T-cell (primary cell): Measurements from ENCODE around the gene STK11IP. TPM values are rescaled to one million over a fixed set of nuclear protein-coding genes. Genes with fewer than 3 reads are reported as not detected.

Source experiments
- ATAC-seq, 4 experiments: fragments of 200-7000 bp in 3 of 4; fragments of 150-1000 bp in 1 of 4; cut with Tn5 transposase; replicated peaks in 1 of 4; 1 replicate in 3 of 4; 2 replicates in 1 of 4; pipeline ENCODE4 v1.10.0; 2021; ENCODE audit warnings: moderate library complexity in 3 of 4, mild to moderate bottlenecking in 2 of 4, moderate number of reproducible peaks in 1 of 4
- CTCF ChIA-PET, 2 donors: fragments of 300-600 bp; sonication (Branson Sonifier 250); formaldehyde crosslinking; loops; one replicate each; lab custom pipeline; 2022; ENCODE audit warnings: antibody characterized with exemption in 2 of 2; lab: Charles Lee
- POLR2A ChIA-PET, 2 donors: fragments of 300-600 bp; sonication (Branson Sonifier 250); formaldehyde crosslinking; loops; one replicate each; lab custom pipeline; 2022; ENCODE audit warnings: antibody characterized with exemption in 2 of 2; lab: Charles Lee
- DNase-seq, 35 experiments: peaks; one replicate each; pipeline versions ENCODE4 v3.0.0 to v3.0.0-alpha.2; 2013 to 2023
- H3K27ac ChIP-seq: one replicate; pipeline ENCODE4 v1.5.1; 2013; ENCODE audit warnings: low read length
- H3K27me3 ChIP-seq, 2 experiments: replicated peaks in 1 of 2; 1 replicate in 1 of 2; 2 replicates in 1 of 2; pipeline versions ENCODE4 v1.6.1 to v1.7.0; 2013; ENCODE audit warnings: low read length in 1 of 2, mixed read lengths in 1 of 2; ENCODE audit not compliant: control insufficient read depth in 2 of 2, insufficient read depth in 2 of 2; ENCODE audit errors: extremely low read depth in 1 of 2
- H3K36me3 ChIP-seq, 2 donors: 1 replicate in 1 of 2; 2 replicates in 1 of 2; pipeline versions ENCODE4 v1.6.1 to v1.7.0; 2013; ENCODE audit warnings: low read length in 1 of 2; ENCODE audit not compliant: control insufficient read depth in 2 of 2, insufficient read depth in 1 of 2; ENCODE audit errors: extremely low read depth in 1 of 2
- H3K4me1 ChIP-seq, 2 experiments: 1 replicate in 1 of 2; 2 replicates in 1 of 2; pipeline versions ENCODE4 v1.6.1 to v1.7.0; 2013; ENCODE audit warnings: low read length in 2 of 2, mixed read lengths in 1 of 2; ENCODE audit not compliant: insufficient read depth in 2 of 2, control insufficient read depth in 1 of 2; ENCODE audit errors: extremely low read depth in 1 of 2
- H3K4me3 ChIP-seq, 2 donors: 1 replicate in 1 of 2; 2 replicates in 1 of 2; pipeline versions ENCODE4 v1.5.1 to v1.7.0; 2013; ENCODE audit warnings: mild to moderate bottlenecking in 2 of 2, low read length in 1 of 2, moderate library complexity in 1 of 2; ENCODE audit not compliant: control insufficient read depth in 1 of 2; ENCODE audit errors: extremely low read depth in 1 of 2
- H3K9me3 ChIP-seq: 2 replicates; pipeline ENCODE4 v1.7.0; 2013
- H3K27ac Mint-ChIP-seq, 2 donors: one replicate each; pipeline ENCODE4 v1.8.0; 2020 to 2021; ENCODE audit warnings: mild to moderate bottlenecking in 2 of 2, mixed read lengths in 2 of 2
- H3K27me3 Mint-ChIP-seq, 2 donors: one replicate each; pipeline ENCODE4 v1.8.0; 2021 to 2022; ENCODE audit warnings: mixed read lengths in 2 of 2
- H3K36me3 Mint-ChIP-seq: one replicate; pipeline ENCODE4 v1.8.0; 2021; ENCODE audit warnings: mixed read lengths
- H3K4me1 Mint-ChIP-seq, 3 donors: one replicate each; pipeline ENCODE4 v1.8.0; 2020 to 2022; ENCODE audit warnings: mixed read lengths in 3 of 3, mild to moderate bottlenecking in 1 of 3
- H3K4me3 Mint-ChIP-seq, 3 donors: one replicate each; pipeline ENCODE4 v1.8.0; 2020 to 2022; ENCODE audit warnings: mild to moderate bottlenecking in 3 of 3, mixed read lengths in 3 of 3, moderate library complexity in 3 of 3
- H3K9me3 Mint-ChIP-seq, 3 donors: one replicate each; pipeline ENCODE4 v1.8.0; 2020 to 2022; ENCODE audit warnings: mixed read lengths in 3 of 3
- WGBS: methylation state at CpG from one replicate; pipeline ENCODE4 v1.1.5; 2013; ENCODE audit warnings: missing lambda C conversion rate; ENCODE audit not compliant: insufficient coverage; 5-methylcytosine and 5-hydroxymethylcytosine counted together
- total RNA-seq, 35 experiments: library from RNA in 6 of 35; stranded (reverse) in 6 of 35; fragments of 120-200 nt in 1 of 35; gene quantifications; one replicate each; pipeline versions ENCODE4 v1.2.1 to v1.2.4 and lab custom pipeline; 2013 to 2026

The STK11IP gene
- total RNA-seq, 5 donors from 2014 or later (not counting 1 experiment from before 2014, with no cell fraction given): 25.9 to 52.8 (median 49.3) TPM

DNA sequence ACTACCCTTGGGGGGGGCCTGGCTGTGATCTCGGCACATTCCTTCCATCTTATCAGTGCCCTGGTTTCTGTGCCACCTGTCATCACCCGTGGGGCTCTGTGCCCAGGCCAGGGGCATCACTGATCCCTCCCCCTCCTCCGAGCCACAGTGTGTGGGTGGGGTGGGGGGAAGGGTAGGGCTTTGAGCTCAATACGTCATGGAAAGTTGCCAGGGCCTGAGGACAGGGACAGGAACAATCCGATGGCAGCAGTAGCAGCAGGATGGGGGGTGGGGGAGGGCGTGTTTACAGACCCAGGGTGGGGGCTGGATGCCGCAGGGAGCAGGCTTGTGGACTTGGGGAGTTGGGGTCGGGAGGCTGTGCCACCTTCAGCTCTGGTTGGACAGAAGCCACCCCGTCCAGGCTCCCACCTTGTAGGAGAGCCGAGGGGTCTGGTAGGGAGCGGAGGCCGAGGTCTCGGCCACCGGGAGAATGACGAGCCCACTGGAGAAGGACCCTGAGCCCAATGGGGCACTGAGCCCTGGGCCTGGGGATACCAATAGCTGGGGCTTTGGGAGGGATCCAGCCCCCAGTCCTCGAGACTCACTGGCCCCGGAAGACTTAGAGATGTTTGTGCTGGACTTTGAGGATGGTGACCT lies 33.2 kb downstream of the STK11IP start:
- Histone ChIP-seq H3K27ac (no peak overlapping the region), H3K36me3 (no peaks in the 10 kb centered on the region), H3K4me3 (no peak overlapping the region), H3K9me3 (no peaks in the 10 kb centered on the region), H3K27me3 (peaks cover 3 to 68% of the 10 kb centered on the region in 2 experiments), H3K4me1 (peaks cover 2 to 12% of the 10 kb centered on the region in 2 experiments)
- Mint-ChIP-seq H3K36me3 (no peaks in the 10 kb centered on the region), H3K27ac (no peak overlapping the region), H3K4me1 (peaks cover 2 to 6% (median 5%) of the 10 kb centered on the region in 3 donors), H3K4me3 (no peak overlapping the region), H3K27me3 (peaks cover 24 to 44% of the 10 kb centered on the region in 2 donors), H3K9me3 (no peaks in the 10 kb centered on the region)
- CTCF ChIA-PET: interaction anchor here in 1 of 2 donors (0.6 to 2.1 kb wide), 2 partner anchors 10 to 240 kb away, joined by 6 to 8 read pairs; no protein-coding TSS in a partner anchor
- DNase-seq (no peak), ATAC-seq (no peak)
- 79% methylated on average over 14 of the region's 17 CpGs for WGBS
- POLR2A ChIA-PET: no interaction called here

DNA sequence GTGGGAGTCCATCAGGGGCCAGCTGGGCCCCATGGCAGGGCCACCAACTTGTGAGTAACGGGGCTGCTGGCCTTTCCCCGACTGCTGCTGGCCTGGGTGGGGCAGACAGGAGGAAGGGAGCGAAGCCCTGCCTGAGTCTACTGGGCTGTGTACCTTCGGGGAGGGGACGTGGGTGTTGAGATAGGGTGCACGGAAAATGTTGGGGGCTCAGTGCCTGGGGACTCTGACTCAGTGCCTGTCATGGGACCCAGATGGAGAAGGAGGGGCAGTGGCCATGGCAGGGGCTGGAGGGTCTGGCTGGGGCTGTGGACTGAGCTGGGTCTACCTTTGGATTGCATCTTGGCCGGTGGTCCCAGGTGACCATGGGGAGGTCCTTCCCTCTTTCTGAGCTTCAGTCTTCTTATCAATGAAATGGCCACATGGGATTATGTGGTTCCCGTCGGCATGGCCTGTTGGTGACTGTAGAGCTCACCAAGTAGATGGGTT lies 33.8 kb downstream of the STK11IP start:
- peaks cover 20 to 39% of the 10 kb centered on the region in 2 donors for H3K27me3 Mint-ChIP-seq

DNA sequence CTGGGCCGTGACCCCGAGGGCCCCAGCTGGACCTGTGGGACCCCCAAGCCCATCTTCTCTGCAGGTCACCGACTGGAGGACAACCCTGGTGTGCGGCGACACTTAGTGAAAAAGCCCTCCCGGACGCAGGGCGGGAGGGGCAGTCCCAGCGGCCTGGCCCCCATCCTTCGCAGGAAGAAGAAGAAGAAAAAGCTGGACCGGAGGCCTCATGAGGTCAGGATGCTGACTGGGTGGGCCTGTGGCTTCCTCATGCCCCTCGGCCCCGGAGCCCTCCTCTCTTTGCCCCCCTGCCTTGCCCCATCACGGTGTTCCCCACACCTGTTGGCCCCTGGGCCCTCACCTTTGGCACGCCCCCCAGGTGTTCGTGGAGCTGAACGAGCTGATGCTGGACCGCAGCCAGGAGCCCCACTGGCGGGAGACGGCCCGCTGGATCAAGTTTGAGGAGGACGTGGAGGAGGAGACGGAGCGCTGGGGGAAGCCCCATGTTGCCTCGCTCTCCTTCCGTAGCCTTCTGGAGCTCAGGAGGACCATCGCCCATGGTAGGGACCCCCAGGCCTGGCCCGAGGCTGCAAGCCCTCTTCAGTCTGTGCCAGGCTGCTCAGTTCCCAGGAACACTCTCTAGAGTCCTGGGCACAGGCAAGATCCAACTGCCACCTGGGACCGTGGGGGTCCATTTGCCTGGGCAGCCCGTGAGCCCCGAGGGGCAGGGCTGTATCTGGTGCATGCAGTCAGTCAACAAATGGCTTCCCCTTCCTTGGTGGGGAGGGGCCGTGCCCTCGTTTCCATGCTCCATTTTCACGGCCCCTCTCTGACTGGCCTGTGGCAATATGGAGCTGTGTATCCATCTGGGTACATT lies 34.5 kb downstream of the STK11IP start:
- DNase-seq (no peak), ATAC-seq (no peak)
- H3K36me3 ChIP-seq: no peaks in the 10 kb centered on the region
- H3K27ac Mint-ChIP-seq: no peak overlapping the region
- 84% methylated on average over 26 of the region's 34 CpGs for WGBS
- H3K4me1 ChIP-seq: peaks cover 2 to 9% of the 10 kb centered on the region in 2 experiments
- H3K4me3 ChIP-seq: no peak overlapping the region
- peaks cover 0 to 66% of the 10 kb centered on the region in 2 experiments for H3K27me3 ChIP-seq
- H3K4me3 Mint-ChIP-seq: no peak overlapping the region
- POLR2A ChIA-PET: no interaction called here
- no peaks in the 10 kb centered on the region for H3K9me3 Mint-ChIP-seq
- CTCF ChIA-PET: interaction anchor here in 1 of 2 donors (2.1 kb wide), 1 partner anchor 9 kb away, joined by 6 read pairs; no protein-coding TSS in a partner anchor
- H3K27ac ChIP-seq: no peak overlapping the region
- no peaks in the 10 kb centered on the region for H3K9me3 ChIP-seq
- peaks cover 16 to 36% of the 10 kb centered on the region in 2 donors for H3K27me3 Mint-ChIP-seq
- H3K4me1 Mint-ChIP-seq: peaks cover 0 to under 1% (median 0%) of the 10 kb centered on the region in 3 donors
- H3K36me3 Mint-ChIP-seq: no peaks in the 10 kb centered on the region

More for the DNA sequence above, 33.8 kb downstream of the STK11IP start:
- no peaks in the 10 kb centered on the region for H3K36me3 Mint-ChIP-seq
- DNase-seq (no peak), ATAC-seq (no peak)
- H3K9me3 ChIP-seq: no peaks in the 10 kb centered on the region
- WGBS: 67% methylated on average over 7 of the region's 9 CpGs
- peaks cover 2 to 6% (median 5%) of the 10 kb centered on the region in 3 donors for H3K4me1 Mint-ChIP-seq
- H3K4me1 ChIP-seq: peaks cover 2 to 12% of the 10 kb centered on the region in 2 experiments
- H3K27ac ChIP-seq: no peak overlapping the region
- H3K9me3 Mint-ChIP-seq: no peaks in the 10 kb centered on the region
- H3K4me3 Mint-ChIP-seq: no peak overlapping the region
- CTCF ChIA-PET: interaction anchor here in 1 of 2 donors (2.1 kb wide), 1 partner anchor 10 kb away, joined by 6 read pairs; no protein-coding TSS in a partner anchor
- no peak overlapping the region for H3K4me3 ChIP-seq
- H3K36me3 ChIP-seq: no peaks in the 10 kb centered on the region
- H3K27me3 ChIP-seq: peaks cover 3 to 66% of the 10 kb centered on the region in 2 experiments
- POLR2A ChIA-PET: no interaction called here
- no peak overlapping the region for H3K27ac Mint-ChIP-seq

DNA sequence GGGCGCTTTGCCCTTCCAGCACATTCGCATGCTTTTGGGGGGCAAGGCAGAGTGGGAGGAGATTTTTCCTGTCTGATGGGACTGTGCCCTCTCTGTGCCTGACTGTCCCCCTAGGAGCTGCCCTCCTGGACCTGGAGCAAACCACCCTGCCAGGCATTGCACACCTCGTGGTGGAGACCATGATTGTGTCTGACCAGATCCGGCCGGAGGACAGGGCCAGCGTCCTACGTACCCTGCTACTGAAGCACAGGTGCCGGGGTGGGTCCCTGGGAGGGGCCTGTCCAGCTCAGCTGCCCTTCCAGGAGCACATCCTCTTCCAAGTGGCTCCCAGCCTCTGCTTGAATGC lies 35.1 kb downstream of the STK11IP start:
- ChIA-PET POLR2A (interaction anchor here in 1 of 2 donors (0.6 kb wide), 2 partner anchors 10 to 90 kb away, joined by 3 read pairs; no protein-coding TSS in a partner anchor), CTCF (interaction anchor here in 1 of 2 donors (2.1 kb wide), 1 partner anchor 9 kb away, joined by 6 read pairs; no protein-coding TSS in a partner anchor)
- DNase-seq: no peak
- Mint-ChIP-seq H3K9me3 (no peaks in the 10 kb centered on the region), H3K27ac (no peak overlapping the region), H3K4me1 (no peaks in the 10 kb centered on the region), H3K36me3 (no peaks in the 10 kb centered on the region), H3K4me3 (no peak overlapping the region), H3K27me3 (peaks cover 18 to 37% of the 10 kb centered on the region in 2 donors)
- Histone ChIP-seq H3K27me3 (peaks cover 0 to 69% of the 10 kb centered on the region in 2 experiments), H3K36me3 (no peaks in the 10 kb centered on the region), H3K4me1 (peaks cover 2 to 7% of the 10 kb centered on the region in 2 experiments), H3K27ac (no peak overlapping the region), H3K9me3 (no peaks in the 10 kb centered on the region), H3K4me3 (no peak overlapping the region)
- ATAC-seq: no peak
- WGBS: 78% methylated on average over 6 of the region's 8 CpGs

DNA sequence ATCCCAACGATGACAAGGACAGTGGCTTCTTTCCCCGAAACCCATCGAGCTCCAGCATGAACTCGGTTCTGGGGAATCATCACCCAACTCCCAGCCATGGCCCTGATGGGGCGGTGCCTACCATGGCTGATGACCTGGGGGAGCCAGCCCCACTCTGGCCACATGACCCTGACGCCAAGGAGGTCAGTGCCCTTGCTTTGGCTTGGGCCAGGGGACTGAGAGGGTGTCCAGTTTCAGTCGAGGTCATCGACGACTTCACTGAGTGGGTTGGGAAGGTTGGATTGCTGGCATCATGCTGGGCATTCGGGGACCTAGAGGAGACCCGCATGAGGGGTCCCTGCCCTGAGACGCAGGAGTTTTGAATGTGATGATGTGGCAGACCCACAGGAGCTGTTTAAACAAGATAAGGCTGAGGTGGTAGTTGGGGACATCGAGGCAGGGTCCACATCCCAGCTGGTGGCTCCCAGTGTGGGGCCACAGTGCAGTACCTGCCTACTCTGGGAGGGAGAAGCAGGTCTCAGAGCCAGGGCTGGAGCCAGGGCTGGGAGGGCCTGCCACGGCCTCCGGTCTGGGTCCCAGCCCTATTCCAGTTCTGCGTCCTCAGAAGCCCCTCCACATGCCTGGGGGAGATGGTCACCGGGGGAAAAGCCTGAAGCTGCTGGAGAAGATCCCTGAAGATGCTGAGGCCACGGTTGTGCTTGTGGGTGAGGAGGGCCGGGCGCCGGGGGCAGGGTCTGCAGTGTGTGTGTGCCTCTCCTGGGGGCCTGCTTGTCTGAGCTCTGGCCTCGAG lies 35.8 kb downstream of the STK11IP start:
- H3K9me3 Mint-ChIP-seq: no peaks in the 10 kb centered on the region
- no peaks in the 10 kb centered on the region for H3K36me3 Mint-ChIP-seq
- Histone ChIP-seq H3K4me1 (no peaks in the 10 kb centered on the region), H3K27me3 (peaks cover 0 to 69% of the 10 kb centered on the region in 2 experiments), H3K4me3 (no peak overlapping the region), H3K27ac (no peak overlapping the region), H3K36me3 (no peaks in the 10 kb centered on the region), H3K9me3 (no peaks in the 10 kb centered on the region)
- WGBS: 78% methylated on average over 19 of the region's 22 CpGs
- ChIA-PET CTCF (interaction anchor here in 1 of 2 donors (2.1 kb wide), 1 partner anchor 8 kb away, joined by 6 read pairs; no protein-coding TSS in a partner anchor), POLR2A (interaction anchor here in 1 of 2 donors (0.6 kb wide), 2 partner anchors 11 to 91 kb away, joined by 3 read pairs; no protein-coding TSS in a partner anchor)
- H3K27ac Mint-ChIP-seq: no peak overlapping the region
- H3K4me1 Mint-ChIP-seq: no peaks in the 10 kb centered on the region
- peaks cover 18 to 37% of the 10 kb centered on the region in 2 donors for H3K27me3 Mint-ChIP-seq
- no peak for ATAC-seq
- no peak overlapping the region for H3K4me3 Mint-ChIP-seq
- DNase-seq: no peak
